Stimulated activated CD4-positive, alpha-beta T cell treated with anti-CD3 and anti-CD28 coated beads, Interleukin-15, amount 100 ng/mL, for 1 hour (primary cell): ENCODE data around the gene BRWD1.
"Not testable (repeated sequence)": the region's sequence is repeated elsewhere in the genome, so short reads cannot be mapped to it uniquely, and the experiment has no call there.

ENCODE experiments used
- DNase-seq, 2 donors: peaks; one replicate each; pipeline ENCODE4 v3.0.0-alpha.2; 2020; ENCODE audit warnings: low read depth in 1 of 2, low spot score in 1 of 2

Gene BRWD1

GRCh38 chr21:39137248-39138178, 175.9 kb downstream of the BRWD1 start:
- no peak for DNase-seq

GRCh38 chr21:39136711-39137110, 176.7 kb downstream of the BRWD1 start:
- DNase-seq, result no peak

DNA sequence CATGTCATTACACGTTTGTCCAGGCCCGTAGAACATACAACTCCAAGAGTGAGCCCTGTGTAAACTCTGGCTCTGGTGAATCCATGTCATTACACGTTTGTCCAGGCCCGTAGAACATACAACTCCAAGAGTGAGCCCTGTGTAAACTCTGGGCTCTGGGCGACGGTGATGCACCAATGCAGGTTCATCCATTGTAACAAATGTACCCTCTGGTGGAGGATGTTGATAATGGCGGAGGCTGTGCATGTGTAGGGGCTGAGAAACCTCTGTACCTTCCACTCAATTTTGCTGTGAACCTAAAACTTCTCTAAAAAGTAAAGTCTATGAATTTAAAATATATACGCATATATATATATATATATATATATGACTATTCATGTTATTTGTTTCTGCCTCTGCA, 177.3 kb downstream of the BRWD1 start:
- not testable (repeated sequence) for DNase-seq

GRCh38 chr21:39134288-39134810, 179.1 kb downstream of the BRWD1 start:
- no peak for DNase-seq
